AG08396 (cell line): ENCODE data around the gene WNT7A.

Experiments
- DNase-seq: peaks from one replicate; pipeline ENCODE4 v3.0.0; 2012; ENCODE audit warnings: low spot score, mixed read lengths

WNT7A gene

DNA sequence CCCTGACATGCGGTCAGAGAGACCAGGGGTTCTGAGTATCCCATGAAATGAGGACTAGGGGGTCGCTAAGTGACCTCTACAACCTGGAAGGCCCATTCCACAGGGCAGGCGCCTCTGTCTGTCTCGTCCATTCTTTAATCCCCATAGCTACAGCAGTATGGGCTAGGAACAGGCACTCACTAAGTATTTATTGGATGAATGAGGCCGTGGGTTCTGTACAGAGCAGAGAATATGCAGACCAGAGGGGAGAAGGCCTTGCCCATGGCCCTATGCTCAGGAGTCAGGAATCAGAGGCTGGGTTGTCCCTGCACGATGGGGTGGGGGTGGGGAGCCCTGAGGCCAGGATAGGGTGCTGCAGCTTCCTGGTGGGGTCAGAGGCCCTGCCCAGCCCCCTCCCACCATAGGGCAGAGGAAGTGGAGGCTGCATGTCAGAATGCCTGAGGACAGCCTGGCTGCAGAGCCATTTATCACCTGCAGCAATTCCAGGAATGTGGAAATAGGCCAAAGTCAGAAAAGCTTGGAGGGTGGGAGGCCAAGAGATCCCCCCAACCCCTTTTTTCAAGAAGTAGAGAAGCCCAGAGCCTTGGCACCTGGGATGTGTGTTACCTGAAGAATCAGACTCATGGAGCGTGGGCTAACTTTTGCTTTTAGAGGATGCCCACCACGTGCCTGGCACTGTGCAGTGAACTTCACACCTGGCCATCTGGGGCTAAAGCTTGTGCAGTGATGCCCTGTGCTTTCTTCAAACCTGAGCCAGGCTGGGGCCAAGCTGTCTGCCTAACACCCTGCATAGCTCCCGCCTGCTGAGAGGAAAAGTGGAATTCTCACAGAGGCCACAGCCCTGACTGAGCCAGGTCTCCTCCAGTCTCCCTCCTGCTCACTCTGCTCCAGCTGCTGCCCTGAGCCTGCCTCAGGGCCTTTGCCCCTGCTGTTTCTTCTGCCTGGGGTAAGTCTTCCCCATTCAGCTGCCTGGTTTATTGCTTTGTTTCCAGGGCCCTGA, 109.4 kb downstream of the WNT7A start:
- DNase-seq = no peak

DNA sequence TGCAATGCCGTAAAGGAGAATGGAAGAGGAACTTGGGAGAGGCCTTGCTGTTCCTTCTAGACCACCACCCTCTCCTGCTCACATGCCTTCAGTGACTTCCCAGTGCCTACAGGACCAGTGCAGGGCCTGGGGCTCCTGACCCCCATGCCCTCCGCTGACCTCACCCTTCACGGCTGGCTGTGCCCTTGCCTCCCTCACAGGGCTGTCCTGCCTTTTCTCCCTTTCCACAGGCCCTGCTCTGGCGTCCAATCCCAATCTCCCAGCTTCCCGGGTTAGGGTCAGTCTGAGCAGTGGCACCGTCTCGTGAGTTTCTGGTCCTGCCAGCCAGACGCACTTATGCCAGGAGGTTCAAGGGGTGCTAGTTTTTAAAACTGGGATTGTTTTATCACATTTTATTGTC, 110.4 kb downstream of the WNT7A start:
- DNase-seq = no peak

DNA sequence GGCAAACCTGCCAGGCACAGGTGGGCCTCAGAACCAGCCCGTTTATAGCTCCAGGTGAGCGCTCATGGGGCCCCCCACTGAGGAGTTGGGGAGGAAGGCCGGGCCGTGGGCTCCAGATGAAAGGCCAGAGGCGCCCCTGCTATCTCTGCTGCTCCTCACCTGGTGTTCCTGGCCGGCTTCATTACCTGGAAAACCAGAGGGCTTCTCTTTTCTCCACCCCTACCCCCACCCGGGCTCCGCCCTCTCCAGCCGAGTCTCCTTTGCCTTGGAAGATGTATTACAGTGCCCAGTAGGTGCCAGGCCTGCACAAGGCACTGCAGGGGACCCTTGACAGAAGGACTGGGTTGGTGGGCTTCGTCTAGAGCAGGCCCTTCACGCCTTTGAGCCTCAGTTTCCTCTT, 111.4 kb downstream of the WNT7A start:
- no peak for DNase-seq

DNA sequence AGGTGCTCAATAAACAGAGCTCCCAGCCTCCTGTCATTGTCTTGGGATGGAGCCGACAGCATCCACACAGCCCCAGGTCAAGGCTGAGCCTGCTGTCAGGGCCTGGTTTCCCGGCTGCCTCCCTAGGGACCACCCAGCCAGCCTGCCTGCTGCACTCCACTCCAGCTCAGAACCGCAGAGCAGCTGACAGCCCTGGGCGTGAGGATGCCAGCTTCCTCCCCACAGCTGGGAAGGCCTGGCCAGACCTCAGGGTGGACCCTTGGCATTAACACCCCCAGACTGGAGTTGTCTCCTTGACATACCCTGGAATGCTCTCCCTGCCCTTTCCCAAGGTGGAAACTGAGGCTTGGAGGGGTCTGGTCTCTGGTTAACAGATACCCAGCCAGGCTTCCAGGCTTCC, 112.0 kb downstream of the WNT7A start:
- DNase-seq = no peak

DNA sequence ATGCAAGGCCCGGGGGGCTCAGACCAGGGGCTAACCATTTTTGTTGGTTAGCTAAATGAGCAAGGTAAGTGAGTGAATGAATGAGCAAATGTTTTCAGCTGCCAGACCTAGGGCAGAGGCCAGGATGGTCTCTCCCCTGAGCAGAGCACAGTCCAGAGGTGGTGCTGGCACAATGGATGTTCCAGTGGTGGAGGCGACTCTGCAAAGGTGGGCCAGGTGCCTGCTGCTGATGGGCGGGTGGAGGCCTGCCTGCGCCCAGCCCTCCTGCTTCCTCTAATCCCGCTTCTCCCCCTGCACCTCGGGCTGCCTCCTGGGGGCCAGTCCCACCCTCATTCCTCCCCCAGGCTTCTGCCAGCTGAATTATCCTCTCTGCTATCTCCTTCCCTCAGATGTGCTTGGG, 112.8 kb downstream of the WNT7A start:
- DNase-seq = no peak
